Activated CD8-positive, alpha-beta memory T cell treated with anti-CD3 and anti-CD28 coated beads for 36 hours (primary cell): ENCODE results near the gene COL19A1. TPM values are rescaled to one million over a fixed set of nuclear protein-coding genes. Genes with fewer than 3 reads are reported as not detected.
"Not testable (repeated sequence)": the region's sequence is repeated elsewhere in the genome, so short reads cannot be mapped to it uniquely, and the experiment has no call there.

Experiments used
- CTCF ChIA-PET: fragments of 350-600 bp; sonication (Branson Sonifier 250); formaldehyde crosslinking; loops from one replicate; lab custom pipeline; 2021; ENCODE audit warnings: antibody characterized with exemption; lab: Charles Lee
- POLR2A ChIA-PET: fragments of 350-600 bp; sonication (Branson Sonifier 250); formaldehyde crosslinking; loops from one replicate; lab custom pipeline; 2021; ENCODE audit warnings: antibody characterized with exemption; lab: Charles Lee
- total RNA-seq, 2 experiments: library from RNA; stranded (reverse); gene quantifications; one replicate each; pipeline ENCODE4 v1.2.3, GENCODE V29; 2021

The COL19A1 gene
- total RNA-seq: under 1 TPM; 0.30 to 0.52 TPM

DNA sequence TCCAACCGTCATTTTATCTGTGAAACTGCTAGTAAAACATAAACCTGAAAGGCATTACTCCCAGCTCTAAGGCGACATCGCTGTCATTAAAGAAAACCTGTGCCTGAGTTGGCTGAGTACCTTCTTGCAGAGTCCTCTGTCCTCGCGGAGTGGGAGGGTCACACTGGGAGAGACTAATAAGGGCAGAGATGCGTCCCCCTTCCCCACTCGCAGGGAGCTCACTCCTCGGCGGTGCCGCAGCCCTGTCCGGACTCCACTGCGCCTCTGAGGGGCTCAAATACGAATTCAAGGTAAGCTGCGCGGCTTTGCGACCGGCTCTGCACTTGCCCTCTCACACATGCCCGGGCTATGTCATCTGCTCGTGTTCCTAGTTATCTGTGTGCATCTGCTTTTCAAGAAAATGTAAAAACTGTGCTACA, at the start of gene COL19A1:
Gene COL19A1, plus strand, starts transcription at position 206 of the 419 bp plus-strand sequence. CDS start 13,012 bp downstream, outside the sequence.
- CTCF ChIA-PET: no interaction called here
- POLR2A ChIA-PET: no interaction called here

- ChIA-PET CTCF (no interaction called here), POLR2A (no interaction called here)
Observed at GRCh38 chr6:69816569-69816968, 49.8 kb upstream of the COL19A1 start.

- ChIA-PET POLR2A (no interaction called here), CTCF (no interaction called here)
Observed at GRCh38 chr6:69817358-69817757, 49.0 kb upstream of the COL19A1 start.

- POLR2A ChIA-PET: interaction anchor here (0.7 kb wide), 1 partner anchor 812 kb away, joined by 8 read pairs; no protein-coding TSS in a partner anchor
- CTCF ChIA-PET: no interaction called here
Observed at GRCh38 chr6:69818223-69818930, 48.0 kb upstream of the COL19A1 start.

- CTCF ChIA-PET: no interaction called here
- POLR2A ChIA-PET: interaction anchor here (0.7 kb wide), 1 partner anchor 811 kb away, joined by 8 read pairs; no protein-coding TSS in a partner anchor
Observed at GRCh38 chr6:69819138-69819537, 47.2 kb upstream of the COL19A1 start.

DNA sequence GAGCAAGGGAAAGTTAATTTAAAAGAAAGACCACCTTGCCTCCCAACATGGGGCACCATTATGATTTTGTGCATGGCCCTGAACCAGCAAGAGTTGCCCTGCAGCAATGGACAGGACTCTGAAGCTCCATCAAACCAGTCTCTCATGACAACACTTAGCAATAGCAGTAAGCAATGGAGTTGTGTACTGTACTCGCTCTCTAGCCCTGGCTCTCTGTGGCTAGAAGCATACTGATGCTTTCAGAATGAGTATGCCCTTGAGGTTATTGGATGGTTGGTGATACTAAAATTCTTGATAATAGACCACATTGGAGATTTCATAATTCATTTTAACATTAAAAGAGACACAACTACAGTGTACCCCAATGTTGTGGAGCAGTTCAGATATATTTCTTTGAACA, 46.3 kb upstream of the COL19A1 start:
- ChIA-PET POLR2A (no interaction called here), CTCF (no interaction called here)

- ChIA-PET POLR2A (no interaction called here), CTCF (no interaction called here)
Observed at GRCh38 chr6:69820438-69820837, 45.9 kb upstream of the COL19A1 start.

DNA sequence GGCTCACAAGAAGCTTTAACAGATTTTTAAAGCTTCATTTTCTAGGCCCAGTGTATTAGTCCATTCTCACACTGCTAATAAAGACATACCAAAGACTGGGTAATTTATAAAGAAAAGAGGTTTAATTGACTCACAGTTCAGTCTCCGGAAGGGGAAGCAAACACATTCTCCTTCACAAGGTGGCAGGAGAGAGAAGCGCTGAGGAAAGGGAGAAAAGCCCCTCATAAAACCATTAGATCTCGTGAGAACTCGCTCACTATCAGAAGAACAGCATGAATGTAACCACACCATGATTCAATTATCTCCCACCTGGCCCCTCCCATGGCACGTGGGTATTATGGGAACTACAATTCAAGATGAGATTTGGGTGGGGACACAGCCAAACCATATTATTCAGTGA, 42.0 kb upstream of the COL19A1 start:
- POLR2A ChIA-PET, CTCF ChIA-PET: not testable (repeated sequence)

DNA sequence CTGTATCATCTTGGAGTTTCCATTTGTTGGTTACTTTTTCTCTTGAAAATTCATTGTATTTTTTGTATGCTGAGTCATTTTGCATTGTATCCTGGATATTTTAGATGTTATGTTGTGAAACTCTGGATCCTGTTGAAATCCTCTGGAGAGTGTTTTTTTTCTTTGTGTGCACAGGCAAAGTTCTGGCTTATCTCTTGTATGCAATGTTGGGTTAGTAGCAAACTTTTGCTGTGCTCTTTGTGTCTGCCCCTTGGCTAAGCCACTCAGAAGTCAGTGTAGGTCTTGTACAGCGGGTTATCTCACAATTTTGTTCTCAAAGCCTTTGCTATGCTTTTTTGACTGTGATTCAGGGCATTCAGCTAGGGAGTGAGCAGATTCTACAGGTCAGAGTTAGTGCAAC, 40.5 kb upstream of the COL19A1 start:
- CTCF ChIA-PET: no interaction called here
- POLR2A ChIA-PET: no interaction called here

DNA sequence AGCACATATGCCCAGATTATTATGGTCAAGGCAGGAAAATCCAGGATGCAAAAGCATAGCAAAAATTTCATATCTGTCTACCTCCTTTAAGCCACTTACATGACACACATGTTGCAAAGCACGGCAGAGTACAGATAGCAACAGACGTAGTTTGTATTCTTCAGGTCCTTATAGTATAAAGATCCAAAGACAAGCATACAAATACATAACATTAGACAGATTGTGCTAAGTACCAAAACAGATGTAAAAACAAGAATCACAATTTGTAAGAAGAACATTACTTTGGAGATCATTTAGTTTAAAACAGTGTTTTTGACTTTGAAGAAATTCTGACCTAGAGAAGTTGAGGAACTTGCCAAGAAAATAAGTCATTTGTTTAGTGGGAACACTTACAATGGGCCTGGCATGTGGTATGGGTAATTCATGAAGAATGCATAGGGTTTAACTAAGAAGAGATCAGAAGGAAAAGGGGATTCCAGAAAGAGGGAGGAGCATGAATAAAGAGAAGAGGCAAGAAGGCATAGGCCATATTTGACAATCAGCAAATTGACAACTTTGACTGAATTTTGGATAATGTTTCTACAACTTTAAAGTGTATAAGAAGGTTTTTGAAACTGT, 39.0 kb upstream of the COL19A1 start:
- ChIA-PET CTCF (no interaction called here), POLR2A (no interaction called here)

GRCh38 chr6:69832558-69832957, 33.8 kb upstream of the COL19A1 start:
- ChIA-PET POLR2A (no interaction called here), CTCF (interaction anchor here (1.2 kb wide), 1 partner anchor 36 kb away, joined by 3 read pairs; the partner anchor contains the start of gene LMBRD1)

- POLR2A ChIA-PET: no interaction called here
- CTCF ChIA-PET: no interaction called here
Observed at GRCh38 chr6:69835414-69836179, 30.8 kb upstream of the COL19A1 start.

- CTCF ChIA-PET: no interaction called here
- POLR2A ChIA-PET: no interaction called here
Observed at GRCh38 chr6:69841862-69842261, 24.5 kb upstream of the COL19A1 start.

GRCh38 chr6:69843189-69843588, 23.2 kb upstream of the COL19A1 start:
- ChIA-PET CTCF (no interaction called here), POLR2A (no interaction called here)

DNA sequence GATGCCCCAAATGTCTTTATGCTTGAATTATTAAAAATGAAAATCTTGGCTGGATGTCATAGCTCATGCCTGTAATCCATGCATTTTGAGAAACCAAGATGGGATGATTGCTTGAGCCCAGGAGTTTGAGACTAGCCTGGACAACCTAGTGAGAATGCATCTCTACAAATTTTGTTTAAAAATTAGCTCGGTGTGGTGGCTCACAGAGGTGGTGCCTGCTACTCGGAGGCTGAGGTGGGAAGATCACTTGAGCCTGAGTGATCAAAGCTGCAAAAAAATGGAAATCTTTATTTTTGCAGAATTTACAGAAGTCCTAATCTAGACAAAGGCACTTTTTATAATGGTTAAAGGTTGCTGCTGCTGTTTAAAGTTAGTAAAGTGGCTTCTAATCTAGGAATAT, 20.0 kb upstream of the COL19A1 start:
- ChIA-PET CTCF (no interaction called here), POLR2A (no interaction called here)

DNA sequence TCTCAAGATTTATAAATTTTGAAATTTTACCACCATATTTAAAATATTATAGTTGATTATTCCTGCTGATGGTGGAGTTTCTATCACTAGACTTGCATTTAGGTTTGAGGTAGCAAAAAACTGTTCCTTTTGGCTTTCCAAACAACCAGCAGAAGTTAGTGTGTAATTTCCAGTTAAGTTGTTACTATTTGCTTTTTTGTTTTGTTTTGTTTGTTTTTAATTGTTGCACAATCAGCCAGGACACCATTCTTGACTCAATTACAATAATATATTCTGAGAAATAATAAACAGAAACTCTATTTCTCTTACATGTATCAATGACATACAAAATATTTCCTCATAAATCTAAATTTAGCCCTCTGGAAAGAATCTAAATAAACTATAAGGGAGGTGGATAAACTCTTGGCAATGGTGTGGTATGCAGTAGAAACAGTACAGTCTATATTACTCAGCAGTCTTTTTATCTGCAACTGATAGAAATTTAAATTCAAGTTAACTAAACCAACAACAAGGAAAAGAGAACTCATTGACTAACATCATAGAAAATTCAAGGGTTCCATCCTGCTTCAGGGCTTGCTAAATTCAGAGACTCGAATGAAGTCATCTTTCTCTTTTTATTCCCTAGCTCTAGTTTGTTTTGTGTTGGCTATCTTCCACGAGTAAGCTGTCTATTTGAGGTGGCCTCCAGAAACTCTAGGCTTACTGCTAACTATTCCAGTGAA, 19.4 kb upstream of the COL19A1 start:
- CTCF ChIA-PET: no interaction called here
- POLR2A ChIA-PET: no interaction called here

- ChIA-PET POLR2A (no interaction called here), CTCF (no interaction called here)
Observed at GRCh38 chr6:69847492-69847788, 18.9 kb upstream of the COL19A1 start.

DNA sequence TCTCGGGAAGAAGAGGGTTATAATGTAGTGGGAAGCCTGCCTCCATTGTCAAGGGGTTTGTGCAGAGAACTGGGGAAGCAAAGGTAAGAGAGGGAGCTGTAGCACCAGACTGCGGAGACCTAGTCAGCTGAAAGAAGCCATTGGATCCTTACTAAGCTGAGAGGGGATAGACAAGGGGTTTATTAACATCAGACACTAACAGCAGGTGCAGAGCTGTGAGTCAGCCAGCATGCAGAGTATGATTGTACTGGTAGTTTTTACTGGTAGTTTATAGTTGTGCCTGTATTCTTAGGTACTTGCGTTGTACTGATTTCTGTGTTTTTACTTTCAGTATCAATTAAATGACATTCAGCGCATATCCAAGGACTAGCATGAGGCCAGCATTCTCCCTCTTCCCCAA, 17.8 kb upstream of the COL19A1 start:
- CTCF ChIA-PET: interaction anchor here (1.4 kb wide), 1 partner anchor 12 kb away, joined by 4 read pairs; no protein-coding TSS in a partner anchor
- POLR2A ChIA-PET: no interaction called here

DNA sequence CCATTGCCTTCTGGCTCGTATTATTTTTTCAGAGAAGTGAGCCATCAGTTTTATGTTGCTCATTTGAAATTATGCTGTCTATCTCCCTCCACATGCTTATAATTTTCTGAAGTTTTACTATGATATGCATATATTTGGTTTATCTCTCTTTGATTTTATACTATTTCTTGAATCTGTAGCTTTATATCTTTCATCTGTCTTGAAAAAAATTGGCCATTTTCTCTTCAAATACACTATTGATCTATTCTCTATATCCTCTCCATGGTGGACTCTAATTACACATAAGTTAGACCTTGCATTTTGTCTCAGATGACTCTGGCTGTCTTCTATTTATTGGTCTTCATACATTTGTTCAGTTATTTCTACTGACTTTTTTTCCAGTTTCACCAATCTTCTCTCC, 13.7 kb upstream of the COL19A1 start:
- ChIA-PET CTCF (no interaction called here), POLR2A (no interaction called here)

DNA sequence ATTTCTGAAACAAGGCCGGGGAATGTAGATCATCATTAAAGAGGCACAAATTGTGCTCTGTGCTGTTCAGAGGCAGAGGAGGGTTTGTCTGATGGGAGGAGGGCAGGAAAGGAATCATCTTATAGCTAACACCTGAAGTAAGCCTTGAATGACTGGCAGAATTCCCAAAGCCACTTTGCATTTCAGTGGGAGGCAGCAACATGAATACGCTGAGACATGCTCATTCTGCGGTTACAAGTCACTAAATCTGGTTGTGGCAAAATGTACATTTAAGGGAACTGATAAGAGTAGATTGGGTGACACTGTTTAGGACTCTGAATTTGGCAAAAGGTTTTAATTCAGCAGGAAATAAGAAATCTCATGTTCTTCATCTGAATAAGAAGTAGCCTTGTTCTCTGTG, 4.4 kb upstream of the COL19A1 start:
- POLR2A ChIA-PET: no interaction called here
- CTCF ChIA-PET: no interaction called here
